Measurements from ENCODE around the gene MRPS6. TPM values are rescaled to one million over a fixed set of nuclear protein-coding genes. Genes with fewer than 3 reads are reported as not detected.

MRPS6 gene
- total RNA-seq, 1 experiment from 2014 or later: 43.5 TPM

DNA sequence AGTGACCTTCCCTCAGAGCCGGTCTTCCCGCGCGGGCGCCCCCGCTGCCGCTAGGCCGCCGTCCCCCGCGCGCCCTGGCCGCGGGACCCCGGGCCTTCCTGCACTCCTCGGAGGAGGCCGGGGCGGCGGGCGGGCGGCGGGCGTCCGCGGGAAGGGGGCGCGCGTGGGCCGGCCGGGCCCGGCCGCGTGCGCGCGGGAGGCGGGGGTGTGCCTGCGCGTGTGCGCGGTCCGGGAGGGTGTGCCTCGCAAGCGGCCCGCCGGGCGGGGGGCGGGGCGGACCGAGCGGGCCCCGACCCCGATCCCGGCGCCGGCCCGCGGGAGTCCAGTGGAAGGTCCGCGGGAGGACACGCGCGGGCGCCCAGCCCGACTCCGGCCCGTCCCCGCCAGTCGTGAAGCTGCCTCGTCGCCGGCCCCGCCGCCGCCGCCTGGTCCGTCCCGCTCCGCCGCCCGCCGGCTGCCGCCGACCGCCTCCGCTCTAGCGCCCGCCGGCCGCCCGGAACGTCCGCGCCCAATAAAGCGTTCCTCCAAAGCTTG is 438 bp downstream of the MRPS6 start:
- TF ChIP-seq, protein P1, sequence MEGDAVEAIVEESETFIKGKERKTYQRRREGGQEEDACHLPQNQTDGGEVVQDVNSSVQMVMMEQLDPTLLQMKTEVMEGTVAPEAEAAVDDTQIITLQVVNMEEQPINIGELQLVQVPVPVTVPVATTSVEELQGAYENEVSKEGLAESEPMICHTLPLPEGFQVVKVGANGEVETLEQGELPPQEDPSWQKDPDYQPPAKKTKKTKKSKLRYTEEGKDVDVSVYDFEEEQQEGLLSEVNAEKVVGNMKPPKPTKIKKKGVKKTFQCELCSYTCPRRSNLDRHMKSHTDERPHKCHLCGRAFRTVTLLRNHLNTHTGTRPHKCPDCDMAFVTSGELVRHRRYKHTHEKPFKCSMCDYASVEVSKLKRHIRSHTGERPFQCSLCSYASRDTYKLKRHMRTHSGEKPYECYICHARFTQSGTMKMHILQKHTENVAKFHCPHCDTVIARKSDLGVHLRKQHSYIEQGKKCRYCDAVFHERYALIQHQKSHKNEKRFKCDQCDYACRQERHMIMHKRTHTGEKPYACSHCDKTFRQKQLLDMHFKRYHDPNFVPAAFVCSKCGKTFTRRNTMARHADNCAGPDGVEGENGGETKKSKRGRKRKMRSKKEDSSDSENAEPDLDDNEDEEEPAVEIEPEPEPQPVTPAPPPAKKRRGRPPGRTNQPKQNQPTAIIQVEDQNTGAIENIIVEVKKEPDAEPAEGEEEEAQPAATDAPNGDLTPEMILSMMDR (IDR thresholded peaks at IDR 0.05; ENCODE audit: unreplicated experiment): no peak
- intact Hi-C loops (cut with micrococcal nuclease; ENCODE audit: unreplicated experiment): no loop called here
- Mint-ChIP-seq H3K9me3 (ENCODE audit: low read depth, unreplicated experiment) (no peaks in the 10 kb centered on the region), H3K36me3 (ENCODE audit: insufficient read depth, unreplicated experiment) (peaks cover 40% of the 10 kb centered on the region), H3K27me3 (ENCODE audit: unreplicated experiment) (peaks cover 11% of the 10 kb centered on the region), H3K4me1 (ENCODE audit: low read depth, unreplicated experiment) (peaks cover 11% of the 10 kb centered on the region), H3K4me3 (ENCODE audit: low read depth, unreplicated experiment) (peak overlapping the region; percentile 80), H3K27ac (ENCODE audit: unreplicated experiment) (peak overlapping the region; percentile 84)
- BruUV-seq (replicated peaks): no TSS peak
- DNase-seq: peak; percentile 12
- CTCF ChIA-PET: interaction anchor here (0.9 to 1.3 kb wide), 2 partner anchors 137 to 149 kb away, joined by 3 to 4 read pairs; no protein-coding TSS in a partner anchor

DNA sequence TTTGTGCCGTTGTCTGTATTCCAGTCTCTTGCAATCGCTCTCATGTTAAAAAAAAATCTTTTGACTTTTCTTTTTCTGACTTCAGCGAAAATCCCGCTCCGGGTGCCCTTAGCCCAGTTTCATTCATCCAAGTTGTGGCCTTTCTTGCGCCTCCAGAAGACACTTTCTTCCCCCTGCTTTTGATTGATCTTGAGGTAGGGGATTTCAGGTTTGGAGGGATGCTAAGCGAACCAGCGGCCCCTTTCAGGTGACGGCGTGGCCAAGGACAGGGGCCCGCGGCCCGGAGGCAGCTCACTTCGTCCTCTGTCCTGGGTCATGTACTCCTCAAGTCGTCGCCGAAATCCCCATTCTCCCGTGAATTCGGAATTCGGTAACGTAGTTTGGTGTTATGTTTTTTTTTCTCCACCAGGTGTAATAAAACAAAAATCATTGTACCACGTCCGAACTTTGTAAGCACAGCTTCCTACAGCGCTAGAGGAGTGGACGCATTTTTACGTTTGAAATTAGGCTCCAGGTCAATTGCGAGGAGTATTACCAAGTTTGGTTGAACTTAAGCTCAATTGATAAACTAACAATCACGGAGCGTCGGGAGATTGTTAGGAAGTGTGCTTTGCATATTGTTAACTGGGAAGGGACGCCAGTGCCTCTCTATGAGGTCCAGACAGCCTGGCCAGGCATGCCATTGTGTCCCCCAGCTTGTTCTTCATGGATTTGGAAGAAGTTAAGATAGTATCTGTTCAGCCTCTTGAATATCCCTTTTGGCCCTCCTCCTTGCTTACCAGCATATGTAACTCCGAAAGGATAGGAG is 1.1 kb downstream of the MRPS6 start:
- TF ChIP-seq, protein P1 (IDR thresholded peaks at IDR 0.05; ENCODE audit: unreplicated experiment): no peak
- H3K4me1 Mint-ChIP-seq (ENCODE audit: low read depth, unreplicated experiment): peaks cover 12% of the 10 kb centered on the region
- H3K27ac Mint-ChIP-seq (ENCODE audit: unreplicated experiment): peak overlapping the region; percentile 84
- peak overlapping the region; percentile 80 for H3K4me3 Mint-ChIP-seq (ENCODE audit: low read depth, unreplicated experiment)
- no peaks in the 10 kb centered on the region for H3K9me3 Mint-ChIP-seq (ENCODE audit: low read depth, unreplicated experiment)
- no peak for DNase-seq
- peaks cover 5% of the 10 kb centered on the region for H3K27me3 Mint-ChIP-seq (ENCODE audit: unreplicated experiment)
- intact Hi-C loops (cut with micrococcal nuclease; ENCODE audit: unreplicated experiment): loop anchor here (5.0 kb wide), 1 partner anchor 152 kb away; no protein-coding TSS in a partner anchor
- peaks cover 40% of the 10 kb centered on the region for H3K36me3 Mint-ChIP-seq (ENCODE audit: insufficient read depth, unreplicated experiment)
- CTCF ChIA-PET: interaction anchor here (1.3 kb wide), 1 partner anchor 150 kb away, joined by 4 read pairs; no protein-coding TSS in a partner anchor
- TSS peak; percentile 44 for BruUV-seq (replicated peaks)

DNA sequence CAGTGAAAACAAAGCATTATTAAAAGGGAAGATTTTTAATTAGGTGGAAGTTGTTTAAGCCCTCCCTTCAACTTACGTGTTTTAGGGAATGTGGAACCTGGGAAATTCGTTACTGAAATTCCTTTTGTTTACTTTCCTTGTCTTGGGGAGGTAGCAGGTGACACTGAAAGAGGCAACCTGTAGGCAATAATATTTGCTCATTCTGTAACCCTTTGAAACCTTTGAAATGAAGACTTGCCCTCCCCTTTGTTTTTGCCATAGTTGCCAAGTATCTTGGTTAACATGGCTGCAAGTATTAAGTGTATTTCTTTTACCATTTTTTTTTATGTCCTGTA is 1.7 kb downstream of the MRPS6 start:
- Mint-ChIP-seq H3K9me3 (ENCODE audit: low read depth, unreplicated experiment) (no peaks in the 10 kb centered on the region), H3K36me3 (ENCODE audit: insufficient read depth, unreplicated experiment) (peaks cover 45% of the 10 kb centered on the region), H3K27ac (ENCODE audit: unreplicated experiment) (peak overlapping the region; percentile 84), H3K4me1 (ENCODE audit: low read depth, unreplicated experiment) (peaks cover 18% of the 10 kb centered on the region), H3K27me3 (ENCODE audit: unreplicated experiment) (no peaks in the 10 kb centered on the region), H3K4me3 (ENCODE audit: low read depth, unreplicated experiment) (peak overlapping the region; percentile 80)
- CTCF ChIA-PET: interaction anchor here (0.6 to 1.3 kb wide), 2 partner anchors 101 to 151 kb away, joined by 3 to 4 read pairs; no protein-coding TSS in a partner anchor
- TF ChIP-seq, protein P1 (IDR thresholded peaks at IDR 0.05; ENCODE audit: unreplicated experiment): no peak
- intact Hi-C loops (cut with micrococcal nuclease; ENCODE audit: unreplicated experiment): loop anchor here (5.0 kb wide), 1 partner anchor 153 kb away; no protein-coding TSS in a partner anchor
- DNase-seq: no peak
- BruUV-seq (replicated peaks): no TSS peak

DNA sequence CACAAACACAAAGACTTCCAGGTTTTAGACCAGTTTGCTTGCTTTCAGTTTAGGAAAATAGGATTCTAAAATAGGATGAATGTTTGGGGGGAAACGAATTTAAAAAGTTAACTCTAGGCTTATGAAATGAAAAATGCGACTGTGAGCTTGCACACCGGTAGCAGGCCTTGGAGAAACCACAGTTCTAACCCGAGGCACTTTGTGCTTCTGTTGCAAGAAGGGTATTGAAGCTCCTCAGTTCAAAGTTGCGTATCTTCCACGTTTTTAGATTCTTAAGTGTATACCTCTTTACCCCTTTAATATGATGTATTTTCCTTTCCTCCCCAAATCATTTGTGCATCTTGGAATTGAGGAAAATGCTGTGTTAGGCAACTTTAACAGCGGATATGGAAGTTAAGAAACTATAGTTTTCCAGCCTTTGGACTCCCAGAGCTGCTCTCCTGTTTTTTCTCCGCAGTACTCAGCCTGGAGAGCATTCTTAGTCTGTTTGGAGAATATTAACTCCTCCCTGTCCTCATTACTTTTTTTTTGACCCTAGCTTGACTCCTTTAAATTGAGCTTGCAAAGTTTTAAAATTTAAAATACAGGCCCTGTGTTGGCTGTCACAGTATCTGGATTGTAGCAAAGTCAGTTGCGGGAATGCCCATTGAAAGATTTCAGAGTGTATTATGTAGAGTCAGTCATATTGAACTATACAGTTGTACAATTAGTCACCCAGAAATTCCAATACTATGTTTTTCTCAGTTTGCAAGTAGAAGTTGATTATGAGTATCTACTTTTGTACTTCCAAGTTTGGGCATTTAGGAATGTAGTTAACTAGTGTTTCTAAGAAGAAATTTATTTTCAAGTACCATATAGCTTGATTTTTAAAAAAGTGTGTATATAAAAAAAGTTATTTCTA is 2.6 kb downstream of the MRPS6 start:
- Mint-ChIP-seq H3K4me1 (ENCODE audit: low read depth, unreplicated experiment) (peaks cover 28% of the 10 kb centered on the region), H3K27me3 (ENCODE audit: unreplicated experiment) (no peaks in the 10 kb centered on the region), H3K4me3 (ENCODE audit: low read depth, unreplicated experiment) (peak overlapping the region; percentile 80), H3K36me3 (ENCODE audit: insufficient read depth, unreplicated experiment) (peaks cover 46% of the 10 kb centered on the region), H3K9me3 (ENCODE audit: low read depth, unreplicated experiment) (no peaks in the 10 kb centered on the region), H3K27ac (ENCODE audit: unreplicated experiment) (no peak overlapping the region)
- intact Hi-C loops (cut with micrococcal nuclease; ENCODE audit: unreplicated experiment): loop anchor here (5.0 kb wide), 1 partner anchor 154 kb away; no protein-coding TSS in a partner anchor
- TF ChIP-seq, protein P1 (IDR thresholded peaks at IDR 0.05; ENCODE audit: unreplicated experiment): no peak
- no peak for DNase-seq
- BruUV-seq (replicated peaks): no TSS peak
- CTCF ChIA-PET: interaction anchor here (0.6 kb wide), 1 partner anchor 102 kb away, joined by 3 read pairs; no protein-coding TSS in a partner anchor

Measured in Calu3 (cell line).